HepG2 (cell line): ENCODE results near the gene GNB3. TPM values are rescaled to one million over a fixed set of nuclear protein-coding genes. Genes with fewer than 3 reads are reported as not detected.
"Not testable (repeated sequence)": the region's sequence is repeated elsewhere in the genome, so short reads cannot be mapped to it uniquely, and the experiment has no call there.

ENCODE experiments used
- ATAC-seq: fragments of 200-7000 bp; cut with Tn5 transposase; 3 replicates; pipeline ENCODE4 v1.9.1; 2020; ENCODE audit warnings: mild to moderate bottlenecking, moderate library complexity
- BruUV-seq: library from RNA; stranded (reverse); fragments of 400-500 nt; replicated peaks from 2 replicates; lab custom pipeline; 2021; lab: Mats Ljungman, UMichigan
- CTCF ChIA-PET: fragments of 300-600 bp; formaldehyde crosslinking; extraction: SDS; loops from one replicate; lab custom pipeline; 2021; ENCODE audit warnings: low total read pairs, inconsistent platforms, low intra/inter-chr PET ratio; lab: Yijun Ruan, JAX
- POLR2A ChIA-PET: fragments of 350-600 bp; sonication (Branson Sonifier 250); formaldehyde crosslinking; loops from one replicate; lab custom pipeline; 2020; ENCODE audit warnings: antibody characterized with exemption, inconsistent platforms; lab: Yijun Ruan, JAX
- DNase-seq: peaks from one replicate; pipeline ENCODE4 v3.0.0-alpha.2; 2015; ENCODE audit warnings: low spot score
- FAIRE-seq: peaks from 3 replicates; lab custom pipeline; 2011; peaks lifted over from hg19 to GRCh38; lab: Jason Lieb, UNC
- H2AFZ ChIP-seq: one replicate; pipeline ENCODE4 v1.6.1; 2011; ENCODE audit warnings: low read length, inconsistent platforms
- H3K27ac ChIP-seq: fragments of 300-600 bp; 3 replicates; pipeline ENCODE4 v1.8.0; 2011; ENCODE audit warnings: mixed run types, mild to moderate bottlenecking, mixed read lengths, low read length, inconsistent platforms; ENCODE audit not compliant: insufficient read depth; ENCODE audit errors: extremely low read length
- H3K27me3 ChIP-seq, 2 experiments: fragments of 200-600 bp in 1 of 2; 2 replicates in 1 of 2; 3 replicates in 1 of 2; pipeline versions ENCODE4 v1.6.0 to v1.8.0; 2011; ENCODE audit warnings: low read length in 2 of 2, mild to moderate bottlenecking in 2 of 2, moderate library complexity in 2 of 2, inconsistent platforms in 1 of 2; ENCODE audit not compliant: insufficient read depth in 2 of 2, control insufficient read depth in 1 of 2
- H3K36me3 ChIP-seq, 2 experiments: fragments of 200-600 bp in 1 of 2; replicated peaks in 1 of 2; 2 replicates in 1 of 2; 3 replicates in 1 of 2; pipeline versions ENCODE4 v1.5.1 to v1.8.0; 2011; ENCODE audit warnings: low read length in 2 of 2, inconsistent platforms in 1 of 2; ENCODE audit not compliant: insufficient read depth in 2 of 2, control insufficient read depth in 1 of 2
- H3K4me1 ChIP-seq: 2 replicates; pipeline ENCODE4 v1.5.1; 2012; ENCODE audit warnings: low read length, inconsistent platforms; ENCODE audit not compliant: insufficient read depth
- H3K4me2 ChIP-seq: 2 replicates; pipeline ENCODE4 v1.6.0; 2011; ENCODE audit warnings: low read depth, low read length, inconsistent platforms
- H3K4me3 ChIP-seq, 3 experiments: fragments of 200-600 bp in 1 of 3; sonication (generic), shearing (Covaris generic) in 1 of 3; replicated peaks in 1 of 3; 2 replicates each; pipeline ENCODE4 v1.5.1; 2011 to 2016; ENCODE audit warnings: low read length in 3 of 3, inconsistent platforms in 2 of 3, low read depth in 2 of 3, mild to moderate bottlenecking in 2 of 3, control low read depth in 1 of 3, mixed read lengths in 1 of 3; ENCODE audit not compliant: insufficient read depth in 1 of 3
- H3K79me2 ChIP-seq: one replicate; pipeline ENCODE4 v1.6.1; 2011; ENCODE audit warnings: low read length, inconsistent platforms; ENCODE audit not compliant: insufficient read depth
- H3K9ac ChIP-seq: 2 replicates; pipeline ENCODE4 v1.6.0; 2011; ENCODE audit warnings: mild to moderate bottlenecking, low read depth, low read length, inconsistent platforms; ENCODE audit not compliant: insufficient read depth
- H3K9me3 ChIP-seq: 2 replicates; pipeline ENCODE4 v1.5.1; 2012; ENCODE audit warnings: mild to moderate bottlenecking, low read length
- H4K20me1 ChIP-seq: 2 replicates; pipeline ENCODE4 v1.6.0; 2011; ENCODE audit warnings: inconsistent platforms, mild to moderate bottlenecking, low read length, moderate library complexity; ENCODE audit not compliant: insufficient read depth
- MTERF4 ChIP-seq: sonication (generic); formaldehyde crosslinking; IDR thresholded peaks from 2 replicates; pipeline ENCODE4 v1.8.0; 2023; ENCODE audit warnings: mild to moderate bottlenecking, missing genetic modification reagents
- USF2 ChIP-seq, 2 experiments: sonication (generic) in 1 of 2; formaldehyde crosslinking in 1 of 2; IDR thresholded peaks; 2 replicates each; pipeline versions ENCODE4 v1.5.1 to v1.6.1; 2011 to 2020; ENCODE audit warnings: borderline replicate concordance in 1 of 2, low read depth in 1 of 2, low read length in 1 of 2, mild to moderate bottlenecking in 1 of 2, missing genetic modification reagents in 1 of 2, moderate library complexity in 1 of 2
- ZNF33B ChIP-seq: sonication (generic); formaldehyde crosslinking; IDR thresholded peaks from 2 replicates; pipeline ENCODE4 v1.5.1; 2020; ENCODE audit warnings: mild to moderate bottlenecking, missing genetic modification reagents
- ZNF530 ChIP-seq: sonication (generic); formaldehyde crosslinking; IDR thresholded peaks from 2 replicates; pipeline ENCODE4 v1.5.0; 2020; ENCODE audit warnings: low read depth, mild to moderate bottlenecking, missing genetic modification reagents
- ZNF644 ChIP-seq: IDR thresholded peaks from 2 replicates; pipeline ENCODE4 v1.6.1; 2016; ENCODE audit warnings: low read depth
- WGBS: methylation state at CpG from one replicate; pipeline ENCODE4 v1.1.6; 2017; ENCODE audit warnings: low lambda C conversion rate; 5-methylcytosine and 5-hydroxymethylcytosine counted together
- in situ Hi-C: cut with HindIII; loops from 2 replicates; pipeline ENCODE4 v1.10.0; 2017; ENCODE audit warnings: low pct_unique_long_range_greater_than_20kb; ENCODE audit not compliant: extremely low pct_ligation_motif_present
- intact Hi-C: fragments of 100-400 bp; cut with micrococcal nuclease; formaldehyde crosslinking; loops from one replicate; pipeline ENCODE4 v1.10.0; 2022; ENCODE audit not compliant: unreplicated experiment
- polyA plus RNA-seq, 8 experiments: library from polyadenylated mRNA; depleted of rRNA in 3 of 8; stranded (reverse) in 7 of 8; unstranded in 1 of 8; fragments of >200 nt; fragmentation: Illumina TruSeq in 4 of 8; extraction: Trizol in 4 of 8; gene quantifications; 2 replicates each; pipeline versions ENCODE4 v1.2.1 to v1.2.3, GENCODE V29; 2011 to 2016; ENCODE audit warnings: low read depth in 4 of 8, missing spikeins in 1 of 8, mixed read lengths in 1 of 8; ENCODE audit not compliant: insufficient read depth in 1 of 8
- total RNA-seq, 5 experiments: library from RNA; depleted of rRNA; stranded (reverse); fragments of >200 nt; fragmentation: Illumina TruSeq; extraction: Trizol; gene quantifications; 2 replicates each; pipeline ENCODE4 v1.2.3, GENCODE V29; 2016; ENCODE audit warnings: low read depth in 1 of 5

GNB3 gene
- total and polyA plus RNA-seq, 2 of the 13 experiments (the other 11 are each of a cell fraction or from before 2014, with no cell fraction given), result 1.3 to 3.6 TPM

GRCh38 chr12:6892683-6893082, 52.0 kb downstream of the GNB3 start:
- ATAC-seq, H4K20me1 ChIP-seq, in situ Hi-C loops, H3K27me3 ChIP-seq, BruUV-seq, H2AFZ ChIP-seq, H3K4me2 ChIP-seq, H3K36me3 ChIP-seq, H3K4me3 ChIP-seq, CTCF ChIA-PET, H3K9ac ChIP-seq, DNase-seq, H3K79me2 ChIP-seq, FAIRE-seq, intact Hi-C loops, H3K27ac ChIP-seq, H3K9me3 ChIP-seq: not testable (repeated sequence)
- WGBS, result 97% methylated on average over 3 of the region's 3 CpGs
- POLR2A ChIA-PET, result interaction anchor here (2.0 to 4.4 kb wide), 8 partner anchors 9 to 216 kb away, joined by 4 to 73 read pairs (median 12); partner anchors contain the start of genes ENO2 and SPSB2
- H3K4me1 ChIP-seq, result peaks cover 41% of the 10 kb centered on the region

DNA sequence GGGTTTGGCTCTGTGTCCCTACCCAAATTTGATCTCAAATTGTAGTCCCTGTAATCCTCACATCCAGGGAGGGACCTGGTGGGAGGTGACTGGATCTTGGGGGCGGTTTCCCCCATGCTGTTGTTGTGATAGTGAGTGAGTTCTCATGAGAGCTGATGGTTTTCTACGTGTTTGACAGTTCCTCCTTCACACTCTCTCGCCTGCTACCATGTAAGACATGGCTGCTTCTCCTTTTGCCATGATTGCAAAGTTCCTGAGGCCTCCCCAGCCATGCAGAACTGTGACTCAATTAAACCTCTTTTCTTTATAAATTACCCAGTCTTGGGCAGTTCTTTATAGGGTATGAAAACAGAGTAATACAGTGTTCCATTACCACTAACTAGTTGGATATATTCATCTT, 53.6 kb downstream of the GNB3 start:
- Histone ChIP-seq H2AFZ (no peak overlapping the region), H3K36me3 (no peaks in the 10 kb centered on the region), H4K20me1 (no peaks in the 10 kb centered on the region), H3K4me2 (no peak overlapping the region), H3K79me2 (no peaks in the 10 kb centered on the region), H3K9me3 (no peaks in the 10 kb centered on the region), H3K27ac (no peak overlapping the region), H3K9ac (no peak overlapping the region), H3K4me3 (no peak overlapping the region), H3K27me3 (no peaks in the 10 kb centered on the region; a peak in 1 of 5 replicates), H3K4me1 (peaks cover 28% of the 10 kb centered on the region)
- intact Hi-C loops, result no loop called here
- in situ Hi-C loops, result no loop called here
- ATAC-seq (no peak), DNase-seq (no peak), FAIRE-seq (no peak)
- 95% methylated on average over 3 of the region's 3 CpGs for WGBS
- no TSS peak for BruUV-seq
- POLR2A ChIA-PET, result interaction anchor here (0.8 kb wide), 1 partner anchor 21 kb away, joined by 3 read pairs; the partner anchor contains the start of gene SPSB2
- CTCF ChIA-PET, result no interaction called here
- TF ChIP-seq ZNF530 (CRISPR knock-in tag) (no peak), ZNF644 (CRISPR knock-in tag) (no peak), ZNF33B (no peak), MTERF4 (CRISPR knock-in tag) (no peak), USF2 (IDR thresholded peaks at IDR 0.05; ENCODE audit: low read depth, low read length) (no peak), USF2 (CRISPR knock-in tag; IDR thresholded peaks at IDR 0.05; ENCODE audit: borderline replicate concordance) (no peak)
